A204.1 (cell line): ENCODE data around the gene TTLL10.

Experiments
- FAIRE-seq: peaks from 2 replicates; lab custom pipeline; 2012; peaks lifted over from hg19 to GRCh38; lab: Jason Lieb, UNC

TTLL10 gene

GRCh38 chr1:1160281-1160930 lies 13.3 kb upstream of the TTLL10 start:
- FAIRE-seq, result no peak

GRCh38 chr1:1161078-1161682 lies 12.5 kb upstream of the TTLL10 start:
- FAIRE-seq, result no peak

GRCh38 chr1:1161683-1162079 lies 12.0 kb upstream of the TTLL10 start:
- no peak for FAIRE-seq

DNA sequence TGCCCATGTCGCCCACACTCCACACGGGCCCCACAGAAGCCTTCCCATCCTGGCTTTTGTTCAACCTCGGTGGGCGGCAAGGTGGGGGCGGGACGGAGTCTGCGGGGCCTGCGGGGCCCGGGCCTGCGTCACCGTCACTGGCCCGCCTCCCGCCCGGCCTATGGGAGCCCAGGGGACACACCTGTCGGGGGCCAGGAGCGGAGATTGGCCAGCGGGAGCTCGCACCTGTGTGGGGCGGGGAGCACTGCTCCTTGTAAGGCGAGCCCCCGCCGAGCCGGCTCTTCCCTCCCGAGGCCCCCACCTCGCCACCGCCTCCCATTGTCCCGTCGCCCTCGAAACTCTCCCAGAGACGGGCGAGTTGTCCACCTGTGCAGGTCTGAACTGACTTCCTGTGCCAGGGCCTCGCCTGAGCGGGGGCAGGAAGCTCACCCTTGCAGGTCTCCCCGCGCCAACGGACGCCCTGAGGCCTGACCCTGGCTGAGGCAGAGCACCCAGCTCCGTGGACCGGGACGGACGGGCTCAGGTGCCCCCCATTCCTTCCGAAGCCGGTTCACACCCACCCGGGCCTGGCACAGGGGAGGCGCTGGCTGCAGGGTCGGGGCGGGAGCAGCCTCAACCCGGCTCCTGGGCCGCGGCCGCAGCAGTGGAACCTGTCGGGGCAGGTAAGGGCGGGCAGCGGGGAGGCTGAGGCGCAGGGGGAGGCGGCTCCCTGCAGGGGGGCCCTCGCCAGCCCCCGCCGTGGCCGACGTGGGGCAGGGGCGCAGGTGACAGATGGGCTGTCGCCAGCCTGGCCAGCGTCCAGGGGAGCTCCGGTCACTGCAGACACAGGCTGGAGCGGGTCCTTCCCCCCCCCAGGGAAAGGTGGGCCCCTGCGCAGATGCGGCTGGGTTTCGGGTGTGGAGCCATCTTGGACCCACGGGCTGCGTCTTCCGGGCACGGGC lies 10.8 kb upstream of the TTLL10 start:
- no peak for FAIRE-seq

DNA sequence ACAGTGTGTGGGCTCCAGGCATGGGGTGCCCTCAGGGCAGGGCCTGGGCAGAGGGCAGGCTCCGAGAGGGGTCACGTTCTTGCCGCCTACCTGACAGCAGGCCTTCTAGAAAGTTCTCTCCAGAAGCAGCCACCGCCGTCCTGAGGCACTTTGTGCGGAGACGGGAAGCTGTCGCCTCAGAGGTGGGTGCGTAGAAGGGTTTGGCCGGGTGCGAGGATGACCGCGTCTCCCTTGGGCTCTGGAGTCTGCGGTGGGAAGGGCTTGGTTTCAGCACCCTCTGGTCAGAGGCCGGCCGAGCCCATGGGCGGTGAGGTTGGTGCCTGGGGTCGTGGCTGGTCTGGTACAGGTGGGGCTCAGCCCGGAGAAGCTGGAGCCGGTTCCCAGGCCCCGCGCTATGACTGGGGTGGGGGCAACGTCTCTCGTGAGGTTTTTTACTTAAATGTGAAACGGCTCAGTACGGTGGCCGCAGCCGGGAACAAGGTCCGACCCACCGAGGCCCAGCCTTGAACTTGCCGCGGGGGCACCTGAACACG lies 10.1 kb upstream of the TTLL10 start:
- FAIRE-seq, result no peak

DNA sequence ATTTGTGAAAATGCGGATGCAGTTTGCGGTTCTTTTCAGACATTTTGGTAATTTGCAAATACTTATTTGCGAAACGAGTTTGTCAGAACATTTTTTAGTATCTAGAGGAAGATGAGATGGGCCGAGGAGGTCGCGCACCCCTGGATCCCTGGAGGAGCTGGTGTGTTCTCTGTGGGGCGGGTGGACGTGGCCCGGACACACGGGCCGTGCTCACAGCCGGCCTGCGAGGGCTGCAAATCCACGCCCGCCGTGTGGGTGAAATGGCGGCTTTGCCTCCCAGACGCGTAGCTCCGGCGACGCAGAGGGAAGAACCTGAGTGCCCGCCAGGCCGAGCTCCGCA lies 9.3 kb upstream of the TTLL10 start:
- no peak for FAIRE-seq

- no peak for FAIRE-seq
Observed at GRCh38 chr1:1164701-1165451, 8.8 kb upstream of the TTLL10 start.

GRCh38 chr1:1165485-1165884 lies 8.2 kb upstream of the TTLL10 start:
- FAIRE-seq, result no peak

- FAIRE-seq, result no peak
Observed at GRCh38 chr1:1165900-1166421, 7.7 kb upstream of the TTLL10 start.

GRCh38 chr1:1166642-1167397 lies 6.9 kb upstream of the TTLL10 start:
- FAIRE-seq, result no peak

- no peak for FAIRE-seq
Observed at GRCh38 chr1:1167398-1167821, 6.3 kb upstream of the TTLL10 start.

GRCh38 chr1:1167841-1168450 lies 5.7 kb upstream of the TTLL10 start:
- no peak for FAIRE-seq

GRCh38 chr1:1168451-1169411 lies 4.9 kb upstream of the TTLL10 start:
- no peak for FAIRE-seq

DNA sequence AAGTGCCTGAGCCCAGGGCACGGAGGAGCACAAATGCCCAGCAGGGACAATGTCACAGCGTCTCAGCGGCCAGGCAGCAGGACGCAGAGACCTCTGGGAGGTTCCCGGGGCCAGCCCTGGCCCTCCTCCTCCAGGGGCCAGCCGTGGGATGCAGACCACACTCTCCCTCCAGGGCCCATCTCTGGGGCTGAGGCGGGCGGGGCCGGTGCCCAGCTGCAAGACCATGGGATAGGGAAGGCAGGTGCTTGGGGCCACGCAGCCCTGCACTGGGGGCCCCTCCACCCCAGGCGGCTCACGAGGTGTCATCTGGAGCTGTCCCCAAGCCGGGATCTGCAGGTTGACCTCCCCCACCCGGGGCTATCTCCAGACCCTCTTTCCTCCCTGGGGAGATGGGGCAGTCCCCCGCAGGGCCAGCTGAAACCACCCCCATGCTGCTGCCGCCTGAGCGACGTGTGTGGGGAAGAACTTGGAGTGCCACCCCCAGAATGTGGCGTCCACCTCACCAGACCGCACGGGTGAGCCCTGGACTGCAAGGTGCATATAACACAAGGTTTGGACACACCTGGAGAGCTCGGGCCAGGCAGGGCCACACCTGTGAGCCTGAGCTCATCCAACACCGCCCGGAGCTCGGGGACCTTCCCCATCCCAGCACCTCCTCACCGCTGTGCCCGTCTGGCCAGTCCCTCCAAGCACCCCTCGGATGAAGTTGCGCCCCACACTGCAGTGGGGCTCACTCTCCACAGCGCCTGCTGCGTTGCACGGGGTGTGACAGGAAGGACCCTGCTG lies 4.1 kb upstream of the TTLL10 start:
- FAIRE-seq, result no peak

GRCh38 chr1:1170215-1171091 lies 3.2 kb upstream of the TTLL10 start:
- no peak for FAIRE-seq

GRCh38 chr1:1171161-1171545 lies 2.5 kb upstream of the TTLL10 start:
- FAIRE-seq, result no peak

GRCh38 chr1:1171546-1172340 lies 1.9 kb upstream of the TTLL10 start:
- FAIRE-seq, result no peak
